ENCODE measurements around the gene ICAM2. TPM values are rescaled to one million over a fixed set of nuclear protein-coding genes. Genes with fewer than 3 reads are reported as not detected.
A peak's percentile ranks its signal among the peaks of the same experiment; 100 is the strongest.

ICAM2 gene
- total RNA-seq, 4 donors from 2014 or later: 39.7 to 82.4 (median 56.3) TPM

- no peak overlapping the region for H3K4me3 ChIP-seq
- H3K4me1 ChIP-seq: no peaks in the 10 kb centered on the region
- DNase-seq (no peak), ATAC-seq (no peak)
- intact Hi-C loops (cut with DNase I; ENCODE audit: low total_unique reads): no loop called here
- TF ChIP-seq POLR2A (IDR thresholded peaks at IDR 0.05) (no peak), CTCF (IDR thresholded peaks at IDR 0.05 in 4 of 5, conservative IDR thresholded peaks at IDR 0.05 in 1 of 5) (no peak)
- no peaks in the 10 kb centered on the region for H3K36me3 ChIP-seq
- no peak overlapping the region for H3K27ac ChIP-seq
- no peaks in the 10 kb centered on the region for H3K9me3 ChIP-seq
- no peaks in the 10 kb centered on the region for H3K27me3 ChIP-seq
- in situ Hi-C loops (cut with MboI; ENCODE audit: low sequenced_read_pairs in 4 of 4): loop anchor here in 2 of 4 donors (10.0 to 25.0 kb wide), 2 partner anchors 103 to 255 kb away; partner anchors contain the start of gene ERN1 (in 1 of the 2)
Observed at GRCh38 chr17:64032081-64032480, 11.6 kb upstream of the ICAM2 start.

GRCh38 chr17:64028874-64029464 is 8.5 kb upstream of the ICAM2 start:
- Histone ChIP-seq H3K4me1 (peaks cover 9 to 11% of the 10 kb centered on the region in 2 donors), H3K27ac (no peak overlapping the region), H3K9me3 (no peaks in the 10 kb centered on the region), H3K27me3 (no peaks in the 10 kb centered on the region), H3K36me3 (no peaks in the 10 kb centered on the region), H3K4me3 (no peak overlapping the region)
- peak; percentile 47 to 84 (median 75) for TF ChIP-seq CTCF (IDR thresholded peaks at IDR 0.05 in 4 of 5, conservative IDR thresholded peaks at IDR 0.05 in 1 of 5)
- TF ChIP-seq POLR2A (IDR thresholded peaks at IDR 0.05): no peak
- DNase-seq: peak in 1 of 2 donors; percentile 47
- peak in 1 of 2 donors; percentile 35 for ATAC-seq
- intact Hi-C loops (cut with DNase I; ENCODE audit: low total_unique reads): loop anchor here (1.0 to 5.0 kb wide), 2 partner anchors 104 to 253 kb away; no protein-coding TSS in a partner anchor
- in situ Hi-C loops (cut with MboI; ENCODE audit: low sequenced_read_pairs in 4 of 4): loop anchor here in 3 of 4 donors (5.0 to 25.0 kb wide), 7 partner anchors 103 to 258 kb away; partner anchors contain the start of genes ERN1 (in 2 of the 3), CSHL1 (in 1 of the 3) and GH1 (in 1 of the 3)

GRCh38 chr17:64025732-64026294 is 5.4 kb upstream of the ICAM2 start:
- peak; percentile 46 to 72 for DNase-seq
- H3K36me3 ChIP-seq: no peaks in the 10 kb centered on the region
- no peaks in the 10 kb centered on the region for H3K9me3 ChIP-seq
- H3K4me1 ChIP-seq: peaks cover 9 to 11% of the 10 kb centered on the region in 2 donors
- no peaks in the 10 kb centered on the region for H3K27me3 ChIP-seq
- in situ Hi-C loops (cut with MboI; ENCODE audit: low sequenced_read_pairs in 4 of 4): loop anchor here in 3 of 4 donors (5.0 to 25.0 kb wide), 7 partner anchors 101 to 261 kb away; partner anchors contain the start of genes ERN1 (in 2 of the 3), CSHL1 (in 1 of the 3) and GH1 (in 1 of the 3)
- peak; percentile 65 to 74 for ATAC-seq
- peak overlapping the region; percentile 0 to 33 (median 18) for H3K4me3 ChIP-seq
- intact Hi-C loops (cut with DNase I; ENCODE audit: low total_unique reads): loop anchor here (2.0 to 5.0 kb wide), 2 partner anchors 113 to 256 kb away; no protein-coding TSS in a partner anchor
- peak overlapping the region in 3 of 4 donors; percentile 50 to 82 (median 66) for H3K27ac ChIP-seq
- no peak for TF ChIP-seq POLR2A (IDR thresholded peaks at IDR 0.05)
- peak; percentile 84 to 98 (median 95) for TF ChIP-seq CTCF (IDR thresholded peaks at IDR 0.05 in 4 of 5, conservative IDR thresholded peaks at IDR 0.05 in 1 of 5)

- Histone ChIP-seq H3K36me3 (no peaks in the 10 kb centered on the region), H3K9me3 (no peaks in the 10 kb centered on the region), H3K4me1 (peaks cover 9 to 11% of the 10 kb centered on the region in 2 donors), H3K4me3 (peak overlapping the region; percentile 0 to 33 (median 14)), H3K27ac (peak overlapping the region; percentile 30 to 82 (median 58)), H3K27me3 (no peaks in the 10 kb centered on the region)
- ATAC-seq (peak; percentile 28 to 36), DNase-seq (no peak)
- TF ChIP-seq POLR2A (IDR thresholded peaks at IDR 0.05): no peak
- TF ChIP-seq CTCF (IDR thresholded peaks at IDR 0.05 in 4 of 5, conservative IDR thresholded peaks at IDR 0.05 in 1 of 5): no peak
- intact Hi-C loops (cut with DNase I; ENCODE audit: low total_unique reads): loop anchor here (2.0 to 5.0 kb wide), 2 partner anchors 112 to 257 kb away; no protein-coding TSS in a partner anchor
- in situ Hi-C loops (cut with MboI; ENCODE audit: low sequenced_read_pairs in 4 of 4): loop anchor here in 3 of 4 donors (5.0 to 25.0 kb wide), 8 partner anchors 100 to 262 kb away; partner anchors contain the start of genes CSHL1 (in 2 of the 3), ERN1 (in 2 of the 3) and GH1 (in 1 of the 3)
Observed at GRCh38 chr17:64024781-64025731, 4.6 kb upstream of the ICAM2 start.
